ENCODE data around the gene EDEM3.

GRCh38 chr1:184673305-184673704, 81.4 kb downstream of the EDEM3 start:
- TF ChIP-seq EZH2phosphoT487 (IDR thresholded peaks at IDR 0.05; ENCODE audit: borderline replicate concordance) (no peak), CTCF (conservative IDR thresholded peaks at IDR 0.05; ENCODE audit: low read length) (no peak)

Measured in Loucy (cell line).